K562 (cell line): ENCODE results near the gene SLC39A13. TPM values are rescaled to one million over a fixed set of nuclear protein-coding genes. Genes with fewer than 3 reads are reported as not detected.
A peak's percentile ranks its signal among the peaks of the same experiment; 100 is the strongest.

Experiments
- ARID1B ChIP-seq: fragments of 450-650 bp; IDR thresholded peaks from 2 replicates; pipeline ENCODE4 v1.6.1; 2016; ENCODE audit warnings: antibody characterized with exemption, mild to moderate bottlenecking, inconsistent platforms
- CBFA2T3 ChIP-seq: fragments of 450-650 bp; IDR thresholded peaks from 2 replicates; pipeline ENCODE4 v1.6.1; 2017
- FOS ChIP-seq: IDR thresholded peaks from 3 replicates; pipeline ENCODE4 v1.6.1; 2011; ENCODE audit not compliant: insufficient read length; ENCODE audit errors: extremely low read depth
- GTF2E2 ChIP-seq: fragments of 200-800 bp; sonication (Bioruptor generic); IDR thresholded peaks from 2 replicates; pipeline ENCODE4 v1.6.1; 2016; ENCODE audit warnings: missing genetic modification characterization, missing compliant biosample characterization
- HBP1 ChIP-seq: fragments of 450-650 bp; formaldehyde crosslinking; IDR thresholded peaks from 2 replicates; pipeline ENCODE4 v1.4.0; 2022; ENCODE audit warnings: missing genetic modification characterization
- KDM1A ChIP-seq, 2 experiments: fragments of 450-650 bp; IDR thresholded peaks; 2 replicates each; pipeline ENCODE4 v1.6.1; 2016; ENCODE audit warnings: mild to moderate bottlenecking in 2 of 2
- MIER1 ChIP-seq: fragments of 450-650 bp; IDR thresholded peaks from 2 replicates; pipeline ENCODE4 v1.6.1; 2016; ENCODE audit warnings: antibody characterized with exemption, mild to moderate bottlenecking, low read depth
- MTA1 ChIP-seq: fragments of 450-650 bp; IDR thresholded peaks from 2 replicates; pipeline ENCODE4 v1.6.1; 2017; ENCODE audit warnings: borderline replicate concordance
- NCOR1 ChIP-seq: fragments of 450-650 bp; IDR thresholded peaks from 2 replicates; pipeline ENCODE4 v1.6.1; 2016; ENCODE audit warnings: mild to moderate bottlenecking, moderate library complexity
- NFXL1 ChIP-seq: fragments of 450-650 bp; formaldehyde crosslinking; IDR thresholded peaks from 2 replicates; pipeline ENCODE4 v1.4.0; 2021; ENCODE audit warnings: mild to moderate bottlenecking
- PKNOX1 ChIP-seq: fragments of 450-650 bp; IDR thresholded peaks from 2 replicates; pipeline ENCODE4 v1.6.1; 2016
- RFX5 ChIP-seq: IDR thresholded peaks from 2 replicates; pipeline ENCODE4 v1.6.1; 2011; ENCODE audit warnings: low read depth, mild to moderate bottlenecking, improper control_type of control experiment, low read length
- SLC30A9 ChIP-seq: fragments of 250-450 bp; sonication (Bioruptor Pico); IDR thresholded peaks from 2 replicates; pipeline ENCODE4 v1.8.0; 2022; ENCODE audit warnings: mild to moderate bottlenecking, moderate library complexity
- SMARCA5 ChIP-seq: fragments of 450-650 bp; IDR thresholded peaks from 2 replicates; pipeline ENCODE4 v1.6.1; 2016
- SNIP1 ChIP-seq: fragments of 450-650 bp; IDR thresholded peaks from 2 replicates; pipeline ENCODE4 v1.7.1; 2017; ENCODE audit warnings: low read depth, mild to moderate bottlenecking
- TARDBP ChIP-seq: fragments of 450-650 bp; IDR thresholded peaks from 2 replicates; pipeline ENCODE4 v1.6.1; 2016
- TBL1XR1 ChIP-seq, 2 experiments: IDR thresholded peaks; 2 replicates each; pipeline ENCODE4 v1.6.1; 2012; ENCODE audit warnings: improper control_type of control experiment in 2 of 2, low read length in 2 of 2, mild to moderate bottlenecking in 1 of 2
- TOE1 ChIP-seq, 2 experiments: fragments of 450-650 bp in 1 of 2; sonication (generic) in 1 of 2; formaldehyde crosslinking in 1 of 2; IDR thresholded peaks; 2 replicates each; pipeline versions ENCODE4 v1.7.1 to v1.8.0; 2016 to 2022; ENCODE audit warnings: borderline replicate concordance in 2 of 2, mild to moderate bottlenecking in 2 of 2, antibody characterized with exemption in 1 of 2, inconsistent platforms in 1 of 2, low read depth in 1 of 2, missing genetic modification reagents in 1 of 2, moderate library complexity in 1 of 2
- U2AF1 ChIP-seq: fragments of 200-400 bp; formaldehyde crosslinking; optimal IDR thresholded peaks from 2 replicates; pipeline ENCODE3; 2017; ENCODE audit warnings: mild to moderate bottlenecking, low read depth, low read length, moderate library complexity
- ZKSCAN1 ChIP-seq: fragments of 150-350 bp; IDR thresholded peaks from 2 replicates; pipeline ENCODE4 v1.6.1; 2016; ENCODE audit warnings: low read depth, low read length
- ZNF384 ChIP-seq: IDR thresholded peaks from 2 replicates; pipeline ENCODE4 v1.6.1; 2012; ENCODE audit warnings: low read depth, low read length, improper control_type of control experiment
- ZNF695 ChIP-seq: fragments of 450-650 bp; formaldehyde crosslinking; IDR thresholded peaks from 2 replicates; pipeline ENCODE4 v1.4.0; 2020; ENCODE audit warnings: mild to moderate bottlenecking, moderate library complexity
- polyA plus RNA-seq, 8 experiments: library from polyadenylated mRNA; depleted of rRNA in 4 of 8; stranded (reverse) in 5 of 8; unstranded in 3 of 8; fragments of >200 nt; fragmentation: Nextera tagmentation in 2 of 8; fragmentation: Illumina TruSeq in 1 of 8; extraction: Ambion mirVana in 2 of 8; extraction: Trizol in 1 of 8; gene quantifications; 2 replicates each; pipeline versions ENCODE4 v1.2.1 to v1.2.3, GENCODE V29; 2011 to 2014; ENCODE audit warnings: inconsistent platforms in 1 of 8, missing spikeins in 1 of 8
- total RNA-seq, 7 experiments: library from RNA; depleted of rRNA in 6 of 7; stranded (reverse); fragments of >200 nt in 6 of 7; fragmentation: Illumina TruSeq in 2 of 7; extraction: Trizol in 2 of 7; gene quantifications; 2 replicates each; pipeline versions ENCODE4 v1.2.1 to v1.2.3, GENCODE V29; 2011 to 2021; ENCODE audit warnings: low replicate concordance in 1 of 7
- TF ChIP-seq, protein P1 (sequence below): fragments of 250-450 bp; sonication (Bioruptor Pico); IDR thresholded peaks from 2 replicates; pipeline ENCODE4 v1.8.0; 2022; ENCODE audit warnings: moderate library complexity, mild to moderate bottlenecking, inconsistent platforms
- TF ChIP-seq, protein P2 (sequence below): fragments of 250-450 bp; sonication (Bioruptor Pico); IDR thresholded peaks from 2 replicates; pipeline ENCODE4 v1.4.0; 2020
- TF ChIP-seq, protein P3 (sequence below): fragments of 200-400 bp; formaldehyde crosslinking; IDR thresholded peaks from 2 replicates; pipeline ENCODE4 v1.6.1; 2017; ENCODE audit warnings: mild to moderate bottlenecking, low read depth, low read length, moderate library complexity

Gene SLC39A13
- total and polyA plus RNA-seq, 9 of the 15 experiments (the other 6 are each of a cell fraction or from before 2014, with no cell fraction given): 0.17 to 15.9 (median 3.2) TPM

GRCh38 chr11:47379317-47379716 lies 29.1 kb upstream of the SLC39A13 start (continued):
- peak; percentile 83 for TF ChIP-seq PKNOX1
- no peak for TF ChIP-seq GTF2E2
- no peak for TF ChIP-seq TARDBP
- no peak for TF ChIP-seq U2AF1
- no peak for TF ChIP-seq RFX5
- peak; percentile 56; the same call in 1 of the 2 replicates for TF ChIP-seq MTA1
- no peak for TF ChIP-seq ZNF695 (CRISPR knock-in tag)
- 0 out of 2 replicates have a peak, but pooled peaks have one; percentile 8 for TF ChIP-seq TOE1 (IDR thresholded peaks at IDR 0.05; ENCODE audit: borderline replicate concordance)
- TF ChIP-seq TOE1 (CRISPR knock-in tag; IDR thresholded peaks at IDR 0.05; ENCODE audit: borderline replicate concordance, low read depth): no peak
- no peak for TF ChIP-seq SNIP1
- TF ChIP-seq, protein P1, sequence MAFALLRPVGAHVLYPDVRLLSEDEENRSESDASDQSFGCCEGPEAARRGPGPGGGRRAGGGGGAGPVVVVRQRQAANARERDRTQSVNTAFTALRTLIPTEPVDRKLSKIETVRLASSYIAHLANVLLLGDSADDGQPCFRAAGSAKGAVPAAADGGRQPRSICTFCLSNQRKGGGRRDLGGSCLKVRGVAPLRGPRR (CRISPR knock-in tag): no peak
- TF ChIP-seq ZNF384: no peak
- TF ChIP-seq MIER1: no peak
- TF ChIP-seq ZKSCAN1: no peak
- peak; percentile 48; the same call in 1 of the 2 replicates for TF ChIP-seq HBP1
- no peak for TF ChIP-seq SLC30A9 (CRISPR knock-in tag)
- peak; percentile 23; the same call in 1 of the 2 replicates for TF ChIP-seq ARID1B
- TF ChIP-seq, protein P2, sequence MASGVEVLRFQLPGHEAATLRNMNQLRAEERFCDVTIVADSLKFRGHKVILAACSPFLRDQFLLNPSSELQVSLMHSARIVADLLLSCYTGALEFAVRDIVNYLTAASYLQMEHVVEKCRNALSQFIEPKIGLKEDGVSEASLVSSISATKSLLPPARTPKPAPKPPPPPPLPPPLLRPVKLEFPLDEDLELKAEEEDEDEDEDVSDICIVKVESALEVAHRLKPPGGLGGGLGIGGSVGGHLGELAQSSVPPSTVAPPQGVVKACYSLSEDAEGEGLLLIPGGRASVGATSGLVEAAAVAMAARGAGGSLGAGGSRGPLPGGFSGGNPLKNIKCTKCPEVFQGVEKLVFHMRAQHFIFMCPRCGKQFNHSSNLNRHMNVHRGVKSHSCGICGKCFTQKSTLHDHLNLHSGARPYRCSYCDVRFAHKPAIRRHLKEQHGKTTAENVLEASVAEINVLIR (CRISPR knock-in tag): no peak
- peak in 1 of 2 experiments; percentile 15; a peak in 1 of 4 replicates for TF ChIP-seq KDM1A (IDR thresholded peaks at IDR 0.05)
- TF ChIP-seq FOS: no peak
- TF ChIP-seq SMARCA5: peak; percentile 35; the same call in 1 of the 2 replicates
- 0 out of 2 replicates have a peak, but pooled peaks have one; percentile 34 for TF ChIP-seq CBFA2T3
- no peak for TF ChIP-seq TBL1XR1 (IDR thresholded peaks at IDR 0.05; ENCODE audit: low read length in 2 of 2)
- no peak for TF ChIP-seq NCOR1
- TF ChIP-seq NFXL1 (CRISPR knock-in tag): no peak
- TF ChIP-seq, protein P3, sequence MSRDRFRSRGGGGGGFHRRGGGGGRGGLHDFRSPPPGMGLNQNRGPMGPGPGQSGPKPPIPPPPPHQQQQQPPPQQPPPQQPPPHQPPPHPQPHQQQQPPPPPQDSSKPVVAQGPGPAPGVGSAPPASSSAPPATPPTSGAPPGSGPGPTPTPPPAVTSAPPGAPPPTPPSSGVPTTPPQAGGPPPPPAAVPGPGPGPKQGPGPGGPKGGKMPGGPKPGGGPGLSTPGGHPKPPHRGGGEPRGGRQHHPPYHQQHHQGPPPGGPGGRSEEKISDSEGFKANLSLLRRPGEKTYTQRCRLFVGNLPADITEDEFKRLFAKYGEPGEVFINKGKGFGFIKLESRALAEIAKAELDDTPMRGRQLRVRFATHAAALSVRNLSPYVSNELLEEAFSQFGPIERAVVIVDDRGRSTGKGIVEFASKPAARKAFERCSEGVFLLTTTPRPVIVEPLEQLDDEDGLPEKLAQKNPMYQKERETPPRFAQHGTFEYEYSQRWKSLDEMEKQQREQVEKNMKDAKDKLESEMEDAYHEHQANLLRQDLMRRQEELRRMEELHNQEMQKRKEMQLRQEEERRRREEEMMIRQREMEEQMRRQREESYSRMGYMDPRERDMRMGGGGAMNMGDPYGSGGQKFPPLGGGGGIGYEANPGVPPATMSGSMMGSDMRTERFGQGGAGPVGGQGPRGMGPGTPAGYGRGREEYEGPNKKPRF: no peak
